ENCODE data around the gene CAMK2G. TPM values are rescaled to one million over a fixed set of nuclear protein-coding genes. Genes with fewer than 3 reads are reported as not detected.

CAMK2G gene
- total RNA-seq, 5 donors from 2014 or later (not counting 1 experiment from before 2014, with no cell fraction given): 50.6 to 59.9 (median 55.5) TPM

DNA sequence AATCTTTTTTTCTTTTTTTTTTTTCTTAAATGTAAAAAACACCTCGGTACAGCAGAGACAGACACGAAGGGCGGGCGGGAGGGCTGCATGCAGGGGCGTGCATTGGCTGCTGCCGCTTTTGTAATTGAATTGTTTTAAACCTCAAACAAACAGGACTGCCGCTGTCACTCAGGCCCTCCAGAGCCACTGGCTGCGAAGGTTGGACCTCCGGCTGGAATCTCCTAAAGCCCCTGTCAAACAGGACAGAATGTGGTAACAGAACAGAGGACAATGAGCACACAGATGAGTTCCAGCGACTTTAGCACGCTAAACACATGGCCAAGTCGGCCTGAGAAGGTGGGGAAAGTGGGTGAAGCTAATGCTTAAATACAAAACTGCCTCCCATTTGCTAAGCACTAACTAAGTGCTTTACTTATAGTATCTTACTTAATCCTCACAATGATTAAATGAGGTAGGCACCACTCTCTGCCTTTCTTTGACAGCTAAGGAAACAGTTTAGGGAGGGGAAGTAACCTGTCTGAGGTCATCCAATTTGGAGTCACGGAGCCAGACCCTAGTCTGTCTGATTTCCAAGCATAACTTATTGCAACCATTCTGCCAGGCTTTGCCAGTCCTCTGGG lies 60.0 kb downstream of the CAMK2G start:
- H3K9me3 Mint-ChIP-seq: no peaks in the 10 kb centered on the region
- ChIA-PET CTCF (interaction anchor here in 1 of 2 donors (0.7 kb wide), 1 partner anchor 42 kb away, joined by 3 read pairs; no protein-coding TSS in a partner anchor), POLR2A (no interaction called here)
- no peak overlapping the region for H3K4me3 Mint-ChIP-seq
- H3K4me1 Mint-ChIP-seq: peaks cover 13 to 26% (median 14%) of the 10 kb centered on the region in 3 donors
- ATAC-seq (replicated peaks in 1 of 4): no peak
- H3K36me3 ChIP-seq (ENCODE audit: control insufficient read depth in 2 of 2, extremely low read depth in 1 of 2, insufficient read depth in 1 of 2, low read length in 1 of 2): peaks cover 11 to 53% of the 10 kb centered on the region in 2 donors
- no peak overlapping the region for H3K4me3 ChIP-seq (ENCODE audit: control insufficient read depth in 1 of 2, extremely low read depth in 1 of 2, low read length in 1 of 2)
- H3K27me3 Mint-ChIP-seq: no peaks in the 10 kb centered on the region
- H3K27ac Mint-ChIP-seq: no peak overlapping the region
- H3K36me3 Mint-ChIP-seq: peaks cover 48% of the 10 kb centered on the region
- no peak overlapping the region for H3K27ac ChIP-seq (ENCODE audit: low read length)
- H3K9me3 ChIP-seq: no peaks in the 10 kb centered on the region
- DNase-seq: no peak
- H3K27me3 ChIP-seq (replicated peaks in 1 of 2; ENCODE audit: control insufficient read depth in 2 of 2, extremely low read depth in 1 of 2, insufficient read depth in 2 of 2, low read length in 1 of 2): no peaks in the 10 kb centered on the region
- H3K4me1 ChIP-seq (ENCODE audit: control insufficient read depth in 1 of 2, extremely low read depth in 1 of 2, insufficient read depth in 2 of 2, low read length in 2 of 2): peaks cover 0 to 18% of the 10 kb centered on the region in 2 experiments
- WGBS (ENCODE audit: insufficient coverage): 100% methylated on average over 4 of the region's 13 CpGs

DNA sequence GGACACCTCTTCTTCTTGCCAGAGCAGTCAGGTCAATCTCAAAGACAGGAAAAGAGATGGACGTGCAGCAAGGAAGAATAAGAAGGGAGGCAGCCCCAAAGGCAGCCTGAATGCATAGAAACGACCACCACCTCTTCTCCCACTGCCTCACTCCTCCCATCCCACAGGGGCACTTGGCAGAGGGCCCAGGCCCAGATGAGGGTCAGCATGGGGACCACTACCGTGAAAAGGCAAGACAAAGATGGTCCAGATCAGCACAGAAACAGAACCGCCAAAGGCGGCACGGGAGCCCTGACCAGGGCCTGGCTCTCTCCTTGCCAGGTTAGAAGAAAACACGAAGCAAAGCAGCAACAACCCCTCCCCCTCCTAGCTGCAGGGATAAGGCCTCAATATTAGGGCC lies 61.0 kb downstream of the CAMK2G start:
- ATAC-seq (replicated peaks in 1 of 4): no peak
- Mint-ChIP-seq H3K4me3 (no peak overlapping the region), H3K9me3 (no peaks in the 10 kb centered on the region), H3K36me3 (peaks cover 58% of the 10 kb centered on the region), H3K27me3 (no peaks in the 10 kb centered on the region), H3K4me1 (peaks cover 24 to 36% (median 25%) of the 10 kb centered on the region in 3 donors), H3K27ac (peak overlapping the region; percentile 82 to 86)
- POLR2A ChIA-PET: no interaction called here
- CTCF ChIA-PET: interaction anchor here in 1 of 2 donors (0.7 kb wide), 1 partner anchor 43 kb away, joined by 3 read pairs; no protein-coding TSS in a partner anchor
- DNase-seq: no peak
- no peaks in the 10 kb centered on the region for H3K27me3 ChIP-seq (replicated peaks in 1 of 2; ENCODE audit: control insufficient read depth in 2 of 2, extremely low read depth in 1 of 2, insufficient read depth in 2 of 2, low read length in 1 of 2)
- no peaks in the 10 kb centered on the region for H3K9me3 ChIP-seq
- peaks cover 15 to 56% of the 10 kb centered on the region in 2 donors for H3K36me3 ChIP-seq (ENCODE audit: control insufficient read depth in 2 of 2, extremely low read depth in 1 of 2, insufficient read depth in 1 of 2, low read length in 1 of 2)
- no peak overlapping the region for H3K4me3 ChIP-seq (ENCODE audit: control insufficient read depth in 1 of 2, extremely low read depth in 1 of 2, low read length in 1 of 2)
- H3K27ac ChIP-seq (ENCODE audit: low read length): no peak overlapping the region
- peaks cover 0 to 27% of the 10 kb centered on the region in 2 experiments for H3K4me1 ChIP-seq (ENCODE audit: control insufficient read depth in 1 of 2, extremely low read depth in 1 of 2, insufficient read depth in 2 of 2, low read length in 2 of 2)
- 100% methylated on average over 1 of the region's 7 CpGs for WGBS (ENCODE audit: insufficient coverage)

DNA sequence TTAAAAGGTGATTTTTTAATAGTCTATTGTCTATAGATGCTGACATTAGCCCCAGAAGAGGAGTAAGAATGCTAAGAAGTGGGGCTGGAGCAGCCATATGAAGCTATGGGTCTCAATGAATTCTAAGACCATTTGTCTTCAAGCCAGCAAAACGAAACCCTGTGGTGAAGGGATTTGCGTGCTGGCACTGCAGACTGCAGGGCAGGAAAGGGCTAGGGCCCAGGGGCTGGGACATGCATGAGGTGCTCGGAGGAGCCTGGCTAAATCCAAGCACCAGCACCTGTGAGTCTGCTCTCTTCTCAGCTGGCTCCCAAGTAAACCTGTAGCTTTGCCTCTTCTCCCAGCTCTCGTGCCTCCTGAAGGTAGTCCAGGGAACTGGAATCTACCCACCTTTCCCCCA lies 61.7 kb downstream of the CAMK2G start:
- H3K4me3 ChIP-seq (ENCODE audit: control insufficient read depth in 1 of 2, extremely low read depth in 1 of 2, low read length in 1 of 2): no peak overlapping the region
- peak overlapping the region; percentile 82 to 86 for H3K27ac Mint-ChIP-seq
- H3K9me3 ChIP-seq: no peaks in the 10 kb centered on the region
- WGBS (ENCODE audit: insufficient coverage): 92% methylated on average over 2 of the region's 4 CpGs
- ATAC-seq (replicated peaks in 1 of 4): no peak
- H3K4me1 ChIP-seq (ENCODE audit: control insufficient read depth in 1 of 2, extremely low read depth in 1 of 2, insufficient read depth in 2 of 2, low read length in 2 of 2): peaks cover 0 to 34% of the 10 kb centered on the region in 2 experiments
- H3K36me3 ChIP-seq (ENCODE audit: control insufficient read depth in 2 of 2, extremely low read depth in 1 of 2, insufficient read depth in 1 of 2, low read length in 1 of 2): peaks cover 14 to 56% of the 10 kb centered on the region in 2 donors
- H3K4me1 Mint-ChIP-seq: peaks cover 30 to 38% (median 31%) of the 10 kb centered on the region in 3 donors
- POLR2A ChIA-PET: interaction anchor here in 1 of 2 donors (1.1 kb wide), 1 partner anchor 76 kb away, joined by 10 read pairs; no protein-coding TSS in a partner anchor
- H3K27ac ChIP-seq (ENCODE audit: low read length): peak overlapping the region; percentile 53
- peak overlapping the region; percentile 53 to 89 (median 57) for H3K4me3 Mint-ChIP-seq
- DNase-seq: peak in 1 of 35 experiments; percentile 22
- no peaks in the 10 kb centered on the region for H3K27me3 ChIP-seq (replicated peaks in 1 of 2; ENCODE audit: control insufficient read depth in 2 of 2, extremely low read depth in 1 of 2, insufficient read depth in 2 of 2, low read length in 1 of 2)
- H3K27me3 Mint-ChIP-seq: no peaks in the 10 kb centered on the region
- H3K9me3 Mint-ChIP-seq: no peaks in the 10 kb centered on the region
- CTCF ChIA-PET: interaction anchor here in 1 of 2 donors (1.2 kb wide), 1 partner anchor 67 kb away, joined by 3 read pairs; no protein-coding TSS in a partner anchor
- peaks cover 51% of the 10 kb centered on the region for H3K36me3 Mint-ChIP-seq

DNA sequence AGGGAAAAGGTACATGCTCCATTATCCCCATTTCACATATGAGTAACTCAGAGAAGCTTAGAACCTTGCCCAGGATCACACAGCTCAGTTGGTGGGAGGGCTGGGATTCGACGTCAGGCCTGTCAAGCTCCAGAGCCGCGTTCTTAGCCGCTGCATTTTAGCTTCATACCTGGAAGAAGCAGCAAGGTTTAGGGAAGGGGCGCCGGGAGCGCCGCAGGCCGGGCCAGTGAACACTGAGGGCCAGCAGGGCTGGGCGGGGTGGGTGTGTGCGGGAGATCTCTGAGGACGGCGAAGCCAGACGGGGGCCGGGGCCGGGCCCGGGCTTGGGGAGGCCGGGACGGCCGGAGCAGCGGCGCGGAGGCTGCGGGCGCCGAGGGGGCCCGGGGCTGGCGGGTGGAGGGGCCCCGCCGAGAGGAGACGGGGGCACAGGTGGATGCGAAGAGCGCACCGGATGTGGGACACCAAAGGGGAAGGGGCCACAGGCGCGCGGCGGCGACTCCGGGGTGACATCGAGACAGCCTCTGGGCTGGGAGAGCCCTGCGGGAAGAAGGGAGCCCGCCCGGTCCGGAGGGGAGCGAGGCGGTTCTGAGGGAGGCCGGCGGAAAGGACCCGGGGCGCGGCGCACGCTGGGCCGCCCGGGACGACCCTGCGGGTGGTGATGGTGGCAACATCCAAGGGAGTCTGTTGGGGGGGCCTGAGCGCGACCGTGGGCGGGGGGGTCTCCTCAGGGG lies 63.5 kb downstream of the CAMK2G start:
- ATAC-seq (replicated peaks in 1 of 4) (peak; percentile 30 to 48 (median 39)), DNase-seq (peak; percentile 40 to 71 (median 58))
- Histone ChIP-seq H3K27me3 (replicated peaks in 1 of 2; ENCODE audit: control insufficient read depth in 2 of 2, extremely low read depth in 1 of 2, insufficient read depth in 2 of 2, low read length in 1 of 2) (no peaks in the 10 kb centered on the region), H3K4me1 (ENCODE audit: control insufficient read depth in 1 of 2, extremely low read depth in 1 of 2, insufficient read depth in 2 of 2, low read length in 2 of 2) (peaks cover 0 to 50% of the 10 kb centered on the region in 2 experiments), H3K27ac (ENCODE audit: low read length) (peak overlapping the region; percentile 63), H3K4me3 (ENCODE audit: control insufficient read depth in 1 of 2, extremely low read depth in 1 of 2, low read length in 1 of 2) (peak overlapping the region; percentile 64 to 67), H3K36me3 (ENCODE audit: control insufficient read depth in 2 of 2, extremely low read depth in 1 of 2, insufficient read depth in 1 of 2, low read length in 1 of 2) (peaks cover 8 to 57% of the 10 kb centered on the region in 2 donors), H3K9me3 (no peaks in the 10 kb centered on the region)
- H3K4me3 Mint-ChIP-seq: peak overlapping the region; percentile 88 to 91 (median 89)
- H3K36me3 Mint-ChIP-seq: peaks cover 51% of the 10 kb centered on the region
- no peaks in the 10 kb centered on the region for H3K9me3 Mint-ChIP-seq
- no peaks in the 10 kb centered on the region for H3K27me3 Mint-ChIP-seq
- ChIA-PET POLR2A (interaction anchor here in 1 of 2 donors (0.6 to 1.2 kb wide), 5 partner anchors 11 to 715 kb away, joined by 3 to 6 read pairs (median 6); partner anchors contain the start of gene P4HA1), CTCF (interaction anchor here (0.8 to 1.1 kb wide), 6 partner anchors 25 to 52 kb away, joined by 3 to 4 read pairs (median 3); partner anchors contain the start of genes CHCHD1 (in 1 of the 2) and ZSWIM8 (in 1 of the 2))
- H3K4me1 Mint-ChIP-seq: peaks cover 48 to 56% (median 48%) of the 10 kb centered on the region in 3 donors
- under 1% methylated on average over 58 of the region's 63 CpGs for WGBS (ENCODE audit: insufficient coverage)
- peak overlapping the region; percentile 96 for H3K27ac Mint-ChIP-seq

DNA sequence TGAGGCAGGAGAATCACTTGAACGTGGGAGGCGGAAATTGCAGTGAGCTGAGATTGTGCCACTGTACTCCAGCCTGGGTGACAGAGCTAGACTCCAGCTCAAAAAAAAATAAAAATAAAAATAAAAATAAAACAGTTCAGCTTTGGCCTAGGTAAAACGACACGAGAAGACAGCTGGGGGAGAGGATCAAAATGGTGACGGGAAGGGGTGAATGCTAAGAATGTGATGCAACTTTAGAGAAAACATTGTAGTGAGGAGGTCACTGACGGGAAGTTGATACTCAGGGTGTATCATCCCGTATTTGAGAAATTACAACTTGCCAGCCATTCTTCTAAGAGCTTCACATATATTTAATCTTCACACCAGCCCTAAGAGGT lies 64.0 kb downstream of the CAMK2G start:
- H3K4me3 ChIP-seq (ENCODE audit: control insufficient read depth in 1 of 2, extremely low read depth in 1 of 2, low read length in 1 of 2): peak overlapping the region; percentile 64 to 67
- H3K27me3 Mint-ChIP-seq: no peaks in the 10 kb centered on the region
- ATAC-seq (replicated peaks in 1 of 4): no peak

More for the DNA sequence above, 64.0 kb downstream of the CAMK2G start:
- Histone ChIP-seq H3K9me3 (no peaks in the 10 kb centered on the region), H3K27ac (ENCODE audit: low read length) (peak overlapping the region; percentile 63), H3K4me1 (ENCODE audit: control insufficient read depth in 1 of 2, extremely low read depth in 1 of 2, insufficient read depth in 2 of 2, low read length in 2 of 2) (peaks cover 0 to 50% of the 10 kb centered on the region in 2 experiments), H3K27me3 (replicated peaks in 1 of 2; ENCODE audit: control insufficient read depth in 2 of 2, extremely low read depth in 1 of 2, insufficient read depth in 2 of 2, low read length in 1 of 2) (no peaks in the 10 kb centered on the region), H3K36me3 (ENCODE audit: control insufficient read depth in 2 of 2, extremely low read depth in 1 of 2, insufficient read depth in 1 of 2, low read length in 1 of 2) (peaks cover 14 to 58% of the 10 kb centered on the region in 2 donors)
- POLR2A ChIA-PET: interaction anchor here (0.6 to 1.2 kb wide), 6 partner anchors 10 to 714 kb away, joined by 3 to 6 read pairs (median 5); partner anchors contain the start of gene P4HA1 (in 1 of the 2)
- Mint-ChIP-seq H3K4me3 (peak overlapping the region; percentile 88 to 91 (median 89)), H3K27ac (peak overlapping the region; percentile 96), H3K4me1 (peaks cover 51 to 60% (median 52%) of the 10 kb centered on the region in 3 donors), H3K36me3 (peaks cover 54% of the 10 kb centered on the region), H3K9me3 (no peaks in the 10 kb centered on the region)
- no peak for DNase-seq
- WGBS (ENCODE audit: insufficient coverage): no CpG with 5 or more reads among the region's 7 CpGs
- CTCF ChIA-PET: interaction anchor here (0.6 to 1.1 kb wide), 7 partner anchors 25 to 97 kb away, joined by 3 to 6 read pairs (median 3); partner anchors contain the start of genes CHCHD1 (in 1 of the 2) and ZSWIM8 (in 1 of the 2)

Measured in T-cell (primary cell).